ENCODE results near the gene TMPRSS13. TPM values are rescaled to one million over a fixed set of nuclear protein-coding genes. Genes with fewer than 3 reads are reported as not detected.

Gene TMPRSS13
- total and polyA plus RNA-seq, 9 of the 15 experiments (the other 6 are each of a cell fraction or from before 2014, with no cell fraction given): 0.11 to 0.29 (median 0.15) TPM

GRCh38 chr11:117907276-117908108 is 21.7 kb downstream of the TMPRSS13 start (continued):
- TF ChIP-seq ATF1 (CRISPR knock-in tag; IDR thresholded peaks at IDR 0.05) (no peak), ATF1 (tag; IDR thresholded peaks at IDR 0.05) (peak; percentile 89), FOXK1 (CRISPR knock-in tag; IDR thresholded peaks at IDR 0.05; ENCODE audit: borderline replicate concordance) (no peak), TEAD4 (IDR thresholded peaks at IDR 0.05; ENCODE audit: low read length) (no peak), TEAD4 (CRISPR knock-in tag; IDR thresholded peaks at IDR 0.05; ENCODE audit: borderline replicate concordance) (no peak), ATF7 (IDR thresholded peaks at IDR 0.05) (peak; percentile 94), ZNF197 (CRISPR knock-in tag; IDR thresholded peaks at IDR 0.05; ENCODE audit: low read depth) (no peak), ZFX (CRISPR knock-in tag; IDR thresholded peaks at IDR 0.05) (no peak; the same call in 1 of the 2 replicates), ZBTB40 (IDR thresholded peaks at IDR 0.05) (peak; percentile 34; the same call in 1 of the 2 replicates), ZBTB40 (CRISPR knock-in tag; IDR thresholded peaks at IDR 0.05) (no peak), LEF1 (IDR thresholded peaks at IDR 0.05) (0 out of 2 replicates have a peak, but pooled peaks have one; percentile 21), EZH2 (IDR thresholded peaks at IDR 0.05; ENCODE audit: borderline replicate concordance, low read depth, low read length) (no peak)

Measured in K562 (cell line).